Activated CD8-positive, alpha-beta memory T cell treated with anti-CD3 and anti-CD28 coated beads for 24 hours (primary cell): Measurements from ENCODE around the gene GRID1.
"Not testable (repeated sequence)": the region's sequence is repeated elsewhere in the genome, so short reads cannot be mapped to it uniquely, and the experiment has no call there.

Experiments
- DNase-seq: peaks from one replicate; pipeline ENCODE4 v3.0.0-alpha.2; 2020

The GRID1 gene

DNA sequence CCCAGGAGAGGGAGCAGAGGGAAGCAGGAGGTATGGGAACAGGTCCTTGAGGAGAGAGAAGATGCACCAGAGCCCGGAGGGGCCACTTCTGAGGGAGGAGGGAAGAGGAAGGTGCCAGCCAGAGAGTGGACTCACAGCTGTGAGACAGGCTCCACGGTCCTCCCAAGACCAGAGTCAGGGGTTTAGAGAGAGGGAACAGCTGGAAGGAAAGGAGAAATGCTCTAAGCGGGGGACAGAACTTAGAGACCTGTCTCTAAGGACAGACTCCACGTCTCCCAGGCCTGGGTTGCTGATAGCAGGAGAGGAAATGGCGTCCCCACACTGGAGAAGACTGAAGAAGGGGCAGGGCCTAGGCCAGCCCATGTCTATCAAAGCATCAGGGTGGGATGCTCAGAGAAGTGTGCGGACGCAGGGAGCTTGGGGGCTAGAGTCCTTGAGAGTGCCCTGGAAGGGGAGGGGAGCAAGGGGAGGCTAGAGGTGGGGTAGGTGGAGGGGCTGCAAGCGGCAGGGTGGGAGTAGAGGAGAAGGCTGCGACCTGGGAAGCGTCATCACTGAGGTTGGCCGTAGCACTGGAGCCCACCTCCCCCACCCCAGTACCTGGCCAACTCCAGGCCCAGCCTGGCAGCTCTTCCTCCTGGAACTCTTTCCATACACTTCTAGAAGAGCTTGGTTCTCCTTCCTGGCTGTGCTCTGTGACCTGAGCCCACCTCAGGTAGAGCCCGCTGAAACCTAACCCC, 25.6 kb upstream of the GRID1 start:
- DNase-seq: no peak

DNA sequence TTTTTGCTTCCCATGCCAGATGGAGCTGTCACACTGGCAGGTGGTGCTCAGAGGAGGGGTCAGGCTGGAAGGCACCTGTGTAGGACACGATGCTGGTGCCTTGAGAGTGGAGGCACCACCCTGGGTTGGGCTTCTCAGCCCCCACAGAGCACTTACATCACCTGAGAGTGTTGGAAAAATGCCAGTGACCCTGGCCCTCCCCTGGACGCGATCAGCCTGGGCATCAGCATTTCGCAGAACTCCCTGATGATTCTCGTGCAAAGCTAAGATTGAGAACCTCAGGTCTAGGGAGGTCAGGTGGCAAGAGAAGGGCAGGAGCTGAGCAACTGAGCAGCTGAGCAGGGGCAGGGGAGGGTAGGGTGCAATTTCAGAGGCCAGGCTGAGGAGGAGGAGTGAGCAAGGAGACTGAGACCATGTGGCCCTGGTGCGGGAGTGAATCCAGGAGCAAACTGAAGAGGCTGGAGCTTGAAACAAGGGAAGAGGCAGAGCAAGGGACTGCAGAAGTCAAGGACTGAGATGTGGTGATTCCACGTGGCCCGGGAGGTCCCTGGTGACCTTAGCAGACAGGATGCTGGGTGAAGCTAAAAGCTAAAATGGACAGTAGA, 24.7 kb upstream of the GRID1 start:
- DNase-seq: no peak

DNA sequence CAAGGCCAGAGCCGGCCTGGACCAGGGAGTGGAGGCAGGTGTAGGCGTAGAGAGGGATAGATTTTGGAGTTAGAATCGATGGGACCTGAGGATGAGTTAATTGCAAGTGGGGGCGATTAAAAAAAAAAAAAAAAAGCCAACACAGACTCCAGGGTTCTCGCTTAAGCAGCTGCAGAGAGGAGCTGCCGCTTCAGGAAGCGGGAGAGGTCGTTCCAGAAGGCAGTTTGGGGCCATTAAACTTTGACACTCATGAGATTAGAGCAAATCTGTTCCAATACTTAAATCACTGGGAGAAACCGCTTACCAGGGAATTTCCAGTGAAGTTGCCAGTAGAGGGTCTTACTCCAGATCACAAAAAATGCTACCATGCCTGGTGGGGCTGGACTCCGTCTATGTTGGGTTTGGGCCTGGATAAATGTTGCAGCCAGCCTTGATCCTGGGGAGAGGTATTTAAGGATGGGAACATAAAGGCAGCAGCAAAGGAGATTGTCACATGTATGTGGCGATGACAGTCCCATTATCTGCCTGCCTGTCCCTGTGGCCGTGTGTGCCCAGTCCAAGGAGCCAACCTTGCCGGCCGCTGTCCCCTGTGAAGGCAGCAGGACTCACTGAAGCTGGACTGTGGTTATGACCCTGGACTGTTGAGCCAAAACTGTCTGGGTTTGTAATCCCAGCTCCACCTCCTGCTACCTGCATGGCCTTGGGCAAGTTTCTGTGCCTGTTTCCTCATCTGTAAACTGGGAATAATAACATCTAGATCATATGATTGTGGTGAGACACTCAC, 23.9 kb upstream of the GRID1 start:
- DNase-seq: no peak

DNA sequence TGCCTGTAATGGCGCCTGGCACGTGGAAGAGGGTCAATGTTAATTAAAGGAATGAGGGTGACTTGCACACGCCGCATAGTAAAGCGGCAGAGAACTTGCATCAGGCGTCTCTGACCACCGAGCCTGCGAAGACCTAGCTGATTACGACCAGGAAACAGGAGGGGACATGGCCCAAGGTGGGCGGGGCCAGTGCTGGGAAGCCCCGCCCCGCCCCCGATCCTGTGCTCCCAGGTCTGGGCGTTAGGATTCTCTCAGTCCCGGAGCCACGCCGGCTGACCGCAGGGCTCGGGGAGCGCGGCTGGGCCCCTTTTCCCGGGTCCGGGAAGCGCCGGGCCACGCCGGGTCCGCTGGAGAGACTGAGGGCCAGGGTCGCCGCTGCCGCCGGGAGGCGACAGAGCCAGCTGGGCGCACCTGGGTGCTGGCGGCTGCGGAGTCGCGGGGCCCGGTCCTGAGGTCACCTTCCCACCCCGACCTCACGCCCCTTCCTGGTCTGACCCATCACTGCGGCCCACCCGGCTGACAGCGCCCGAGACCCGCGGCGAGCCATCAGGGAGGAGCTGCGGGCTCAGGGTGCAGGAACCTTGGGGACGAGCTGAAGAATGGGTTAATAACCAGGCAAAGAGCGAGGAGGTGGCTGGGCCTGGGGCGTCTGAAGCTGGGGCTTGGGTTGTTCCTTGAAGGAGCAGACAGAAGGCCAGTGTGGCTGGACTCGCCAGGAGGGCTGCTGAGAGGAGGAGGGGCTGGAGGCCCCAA, 23.0 kb upstream of the GRID1 start:
- DNase-seq: peak; percentile 79

DNA sequence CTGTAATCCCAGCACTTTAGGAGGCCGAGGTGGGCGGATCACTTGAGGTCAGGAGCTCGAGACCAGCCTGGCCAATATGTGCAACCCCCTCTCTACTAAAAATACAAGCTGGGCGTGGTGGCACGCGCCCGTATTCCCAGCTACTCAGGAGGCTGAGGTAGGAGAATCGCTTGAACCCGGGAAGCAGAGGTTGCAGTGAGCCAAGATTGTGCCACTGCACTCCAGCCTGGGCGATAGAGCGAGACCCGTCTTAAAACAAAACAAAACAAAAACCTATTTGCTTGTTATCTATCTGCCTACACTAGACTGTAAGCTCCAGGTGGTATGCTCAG, 22.5 kb upstream of the GRID1 start:
- not testable (repeated sequence) for DNase-seq

DNA sequence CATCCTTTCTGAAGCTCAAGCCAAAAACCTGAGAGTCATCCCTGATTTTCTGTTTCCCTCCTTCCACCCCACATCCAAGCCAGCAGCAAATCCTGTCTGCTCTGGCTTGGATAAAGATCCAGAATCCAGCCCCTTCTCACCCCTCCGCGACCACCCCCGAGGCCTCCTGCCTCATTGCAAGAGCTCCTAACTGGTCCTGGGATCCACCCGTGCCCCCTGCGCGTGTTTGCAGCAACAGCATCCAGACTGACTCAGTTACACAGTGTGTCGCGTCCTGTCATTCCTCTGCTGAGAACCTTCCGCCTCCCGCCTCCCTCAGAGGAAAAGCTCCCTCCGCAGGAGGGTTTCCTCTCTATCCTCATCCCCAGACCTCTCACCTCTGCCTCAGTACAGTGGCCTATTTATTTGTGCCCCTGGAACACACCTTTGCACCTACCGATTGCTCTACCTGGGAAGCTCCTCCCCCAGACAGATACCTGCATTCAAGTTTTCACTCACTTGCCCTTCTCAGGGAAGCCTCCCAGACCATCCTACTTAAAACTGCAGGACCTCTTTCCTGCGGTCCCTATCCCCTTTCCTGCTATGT, 21.6 kb upstream of the GRID1 start:
- DNase-seq: no peak

DNA sequence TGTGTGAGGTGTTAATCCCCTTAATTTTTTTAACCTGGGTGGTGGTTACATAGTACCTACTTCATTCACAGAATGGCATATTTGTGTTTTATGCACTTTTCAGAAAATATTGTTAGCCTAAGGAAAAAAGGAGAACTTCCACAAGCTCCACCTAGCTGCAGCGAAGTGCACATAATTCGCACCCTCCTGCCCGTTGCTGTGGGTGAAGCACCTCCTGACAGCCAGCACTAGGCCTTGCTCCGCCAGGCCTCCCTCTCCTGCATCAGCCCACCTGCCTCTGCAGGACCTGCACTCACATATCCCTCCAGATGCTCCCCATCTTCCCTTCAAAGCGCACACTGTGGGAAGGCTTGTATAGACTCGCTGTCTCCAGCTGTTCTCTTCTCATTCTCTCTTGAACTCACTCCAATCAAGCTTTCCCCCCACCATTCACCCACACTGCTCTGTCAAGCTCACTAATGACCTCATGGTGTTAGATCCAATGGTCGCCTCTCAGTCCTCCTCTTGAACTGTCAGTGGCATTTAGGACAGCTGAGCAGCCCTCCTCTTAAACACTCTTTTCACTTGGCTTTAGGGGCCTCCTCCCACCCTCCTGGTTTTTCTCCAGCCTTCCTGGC, 20.7 kb upstream of the GRID1 start:
- DNase-seq: no peak

DNA sequence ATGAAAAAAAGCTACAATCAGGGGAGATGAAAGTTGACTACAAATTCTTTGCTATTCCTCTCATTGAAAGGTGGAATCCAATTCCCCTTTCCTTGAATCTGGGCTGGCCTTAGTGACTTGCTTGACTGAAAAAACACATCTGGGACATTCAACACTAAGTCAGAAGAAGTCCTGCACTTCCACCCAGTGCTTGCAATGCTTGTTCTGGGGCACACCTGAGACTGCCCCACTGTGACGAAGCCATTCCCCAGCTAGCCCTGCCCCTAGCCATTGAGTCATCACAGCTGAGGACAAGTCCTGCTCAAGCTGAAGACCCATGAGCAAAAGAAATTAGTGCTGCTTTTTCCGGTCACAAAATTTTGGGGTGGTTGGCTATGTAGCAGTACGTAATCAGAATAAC, 19.2 kb upstream of the GRID1 start:
- DNase-seq: no peak

DNA sequence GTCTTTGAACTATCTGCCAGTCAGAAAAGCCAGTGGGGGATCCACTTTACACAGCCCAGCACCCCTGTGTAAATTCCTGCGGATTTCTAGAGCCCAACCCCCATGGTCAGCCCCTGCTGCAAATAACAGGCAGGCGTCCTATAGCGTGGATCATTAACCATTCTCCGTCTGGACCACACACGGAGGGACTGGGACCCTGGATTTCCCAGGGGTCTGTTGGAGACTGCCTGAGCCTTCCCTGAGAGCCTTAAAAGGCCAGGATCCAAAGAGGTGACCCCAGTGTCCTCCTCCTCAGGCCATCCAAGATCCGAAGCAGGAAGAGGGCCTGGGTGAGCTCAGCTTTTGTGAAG, 11.2 kb upstream of the GRID1 start:
- no peak for DNase-seq

DNA sequence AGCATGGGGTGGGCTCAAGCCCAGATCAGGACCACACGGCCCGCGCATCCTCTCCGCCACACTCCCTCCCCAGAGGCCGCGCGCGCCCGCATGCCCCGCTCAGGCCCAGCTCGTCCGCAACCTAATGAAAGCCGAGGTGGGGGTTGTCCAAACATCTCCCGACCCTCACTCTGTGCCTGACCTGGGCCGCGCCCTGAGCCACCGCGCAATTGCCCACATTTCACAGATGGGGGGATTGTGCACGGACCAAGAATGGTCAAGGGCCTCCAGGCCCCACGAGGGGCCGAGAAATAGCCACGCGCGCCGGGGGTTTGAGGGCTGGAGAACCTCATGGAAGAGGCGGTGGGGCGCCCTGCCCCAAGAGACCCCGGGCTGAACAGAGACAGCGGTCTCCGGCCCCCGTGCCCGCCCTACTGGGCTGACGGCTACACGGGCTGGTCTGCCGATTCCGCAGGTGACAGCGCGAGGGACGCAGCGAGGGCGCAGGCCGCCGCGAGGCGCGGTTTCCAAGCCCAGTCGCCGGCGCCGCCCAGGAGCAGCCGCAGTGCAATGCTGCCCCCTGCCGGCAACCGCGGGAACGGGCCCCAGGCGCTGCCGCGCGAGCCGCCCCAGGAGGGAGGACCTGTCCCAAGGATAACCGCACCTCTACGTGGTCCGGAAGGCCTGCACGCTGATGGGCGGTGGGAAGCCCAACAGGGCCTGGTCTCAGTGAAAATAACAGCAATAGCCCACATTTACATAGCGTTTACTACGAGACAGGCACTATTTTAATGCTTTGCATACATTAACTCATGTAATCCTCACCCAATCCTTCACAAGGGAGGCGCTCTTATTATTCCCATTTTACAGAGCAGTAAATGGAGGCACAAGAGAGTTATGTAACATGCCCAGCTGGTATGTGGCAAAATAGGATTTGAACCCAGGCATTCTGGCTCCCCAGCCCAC, 10.5 kb upstream of the GRID1 start:
- DNase-seq: peak; percentile 98

DNA sequence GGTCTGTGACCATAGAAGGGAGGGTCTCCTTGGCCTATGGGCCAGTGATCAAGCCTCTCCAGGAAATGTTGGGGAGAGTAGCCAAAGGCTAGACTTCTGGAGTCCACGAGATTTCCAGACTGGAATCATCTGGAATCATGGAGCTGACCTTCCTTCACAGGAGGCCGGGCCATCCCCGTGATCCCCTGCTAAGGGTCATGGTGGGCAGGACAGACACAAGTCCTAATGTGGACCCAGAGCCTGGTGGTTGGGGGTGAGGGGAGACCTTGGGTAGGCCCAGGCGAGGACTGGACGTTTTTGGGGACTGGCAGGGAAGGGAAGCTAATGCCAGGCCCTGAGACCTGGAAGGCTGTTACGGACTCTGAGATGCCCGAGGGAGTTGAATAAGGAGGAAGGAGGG, 9.8 kb upstream of the GRID1 start:
- DNase-seq: peak; percentile 54

DNA sequence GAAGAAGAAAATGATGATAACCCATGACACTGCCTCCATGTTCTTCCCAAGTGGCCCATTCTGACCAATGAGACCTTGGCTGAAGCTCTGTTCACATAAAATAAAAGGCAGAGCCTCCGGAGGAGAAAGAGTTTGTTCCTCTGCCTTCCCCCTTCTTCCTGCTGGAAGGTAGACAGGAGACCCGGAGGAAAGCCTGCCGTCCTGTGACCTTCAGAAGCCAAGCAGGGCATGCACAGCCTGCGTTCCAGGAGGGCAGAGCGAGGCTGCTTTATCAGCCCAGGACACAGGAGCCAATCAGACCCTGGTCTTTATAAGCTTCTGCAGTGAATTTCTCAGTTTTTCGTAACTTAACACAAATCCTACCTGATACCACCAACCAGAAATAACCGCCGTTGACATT, 8.6 kb upstream of the GRID1 start:
- peak; percentile 21 for DNase-seq

DNA sequence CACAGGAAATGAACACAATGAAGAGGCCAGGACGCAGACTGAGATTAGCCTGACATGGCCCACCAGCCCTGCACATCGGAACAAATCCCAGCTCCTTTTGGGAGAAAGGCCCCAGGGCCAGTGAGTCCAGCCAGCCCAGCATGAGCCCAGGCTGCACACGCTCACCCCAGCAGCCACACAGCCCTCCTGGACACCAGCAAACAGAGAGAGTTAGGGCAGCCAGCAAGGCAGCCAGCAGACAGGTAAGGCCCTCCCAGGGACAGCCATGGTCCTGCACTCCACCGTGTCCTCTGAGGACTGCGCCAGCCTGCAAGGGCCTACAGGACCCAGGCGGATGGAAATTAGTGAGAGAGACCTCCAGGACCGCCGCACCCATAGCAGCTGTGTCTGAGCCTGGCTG, 8.1 kb upstream of the GRID1 start:
- peak; percentile 30 for DNase-seq

DNA sequence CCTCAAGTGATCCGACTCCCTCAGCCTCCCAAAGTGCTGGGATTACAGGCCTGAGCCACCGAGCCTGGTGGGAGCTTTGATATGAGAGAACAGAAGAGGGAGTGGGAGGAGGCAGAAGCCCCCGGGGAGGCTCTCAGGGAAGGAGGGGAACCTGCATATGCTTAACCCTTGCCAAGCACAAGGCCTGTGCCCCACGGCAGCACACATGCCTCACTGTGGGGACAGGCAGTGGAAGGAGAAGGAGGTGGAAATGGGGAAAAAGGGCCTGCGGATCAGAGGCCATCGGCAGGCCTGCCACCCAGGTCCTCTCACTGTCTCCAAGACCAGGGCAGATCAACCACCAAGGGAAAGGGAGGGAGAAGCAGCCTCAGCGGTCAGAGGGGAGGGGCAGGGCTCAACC, 7.2 kb upstream of the GRID1 start:
- DNase-seq: peak; percentile 40

DNA sequence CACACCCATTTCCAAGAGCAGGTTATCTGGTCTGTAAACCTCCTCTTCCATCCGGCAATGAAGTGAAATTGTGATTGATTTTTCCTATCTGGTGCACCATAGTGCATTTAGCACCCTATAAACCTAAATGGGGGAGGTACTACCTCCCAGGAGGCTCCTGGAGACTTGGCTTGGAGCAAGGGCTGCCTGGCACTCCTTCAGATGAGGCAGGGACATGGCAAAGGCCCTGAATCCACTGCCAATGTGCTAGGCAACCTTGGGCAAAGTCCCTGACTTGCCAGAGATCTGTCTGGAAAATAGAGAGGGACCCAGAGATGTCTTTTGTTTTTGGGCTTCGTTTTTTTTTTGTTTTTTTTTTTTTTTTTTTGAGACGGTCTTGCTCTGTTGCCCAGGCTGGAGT, 6.7 kb upstream of the GRID1 start:
- DNase-seq: peak; percentile 26

DNA sequence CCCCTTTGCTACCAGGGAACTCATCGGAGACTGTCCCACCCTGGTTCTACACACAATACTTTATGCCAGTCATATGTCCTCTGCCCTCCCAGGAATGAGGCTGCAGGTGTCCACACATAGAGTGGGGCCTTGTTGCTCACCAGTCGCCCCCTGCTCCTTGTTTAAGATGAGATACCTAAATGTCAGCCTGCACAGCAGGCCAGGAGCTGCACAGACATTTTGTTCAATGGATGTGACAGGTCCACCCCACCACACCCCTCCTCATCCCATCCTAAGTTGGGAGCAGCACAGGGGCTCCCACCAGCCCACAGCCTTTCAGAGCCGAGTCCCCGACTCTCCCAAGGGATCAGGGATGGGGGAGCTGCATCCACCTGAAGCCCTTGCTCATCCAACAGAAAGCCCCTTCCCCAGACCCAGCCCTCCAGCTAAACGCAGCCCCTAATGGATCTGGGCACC, 6.2 kb upstream of the GRID1 start:
- DNase-seq: peak; percentile 33

DNA sequence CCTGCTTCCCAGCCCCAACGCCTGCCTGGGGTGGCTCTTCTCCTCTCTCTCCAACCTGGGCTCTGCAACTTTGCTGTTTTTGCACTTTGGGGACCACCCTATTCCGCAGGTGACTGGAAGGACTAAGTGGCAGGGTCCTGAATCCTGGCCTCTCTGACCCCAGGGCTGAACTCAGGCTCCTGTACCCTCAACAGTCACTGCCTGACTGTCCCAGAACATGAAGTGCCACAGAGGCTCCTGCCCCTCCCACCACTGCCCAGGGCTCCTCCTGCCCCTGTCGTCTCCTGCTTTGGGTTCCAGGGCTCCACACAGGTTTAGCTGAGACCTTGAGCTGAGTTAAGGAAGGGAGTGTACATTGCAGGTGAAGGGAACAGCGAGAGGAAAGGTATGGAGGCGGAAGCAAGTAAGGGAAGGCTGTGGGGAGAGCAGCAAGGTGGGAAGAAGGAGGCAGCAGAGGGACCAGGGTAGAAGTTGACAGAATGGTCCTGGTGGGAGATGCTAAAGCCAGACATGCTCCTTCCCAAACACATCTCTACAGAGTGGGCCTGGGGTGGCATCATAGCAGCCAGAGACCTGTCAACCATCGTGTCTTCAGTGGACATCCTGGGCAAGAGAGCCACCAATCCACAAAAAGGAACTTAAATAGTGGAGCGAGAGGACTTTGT, 5.7 kb upstream of the GRID1 start:
- DNase-seq: peak; percentile 33

DNA sequence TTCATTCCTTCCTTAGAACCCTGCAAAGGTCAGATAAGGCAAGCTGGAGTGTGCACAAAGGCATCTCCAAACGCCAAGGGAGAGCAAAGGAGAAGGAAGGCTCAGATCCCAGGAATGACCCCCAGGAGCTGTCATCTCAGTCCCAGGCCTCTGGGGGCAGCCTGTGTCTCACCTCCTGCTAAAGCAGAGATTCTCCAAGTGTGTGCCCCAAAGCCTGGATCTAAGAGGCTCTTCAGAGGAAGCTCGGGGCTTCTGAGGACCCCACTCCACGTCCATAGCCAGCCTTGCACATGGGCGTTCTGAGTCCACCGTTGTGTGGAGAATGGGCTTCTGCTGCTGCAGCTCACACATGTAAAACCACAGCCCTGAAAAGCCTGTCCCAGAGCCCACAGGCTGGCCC, 5.1 kb upstream of the GRID1 start:
- DNase-seq: peak; percentile 42

DNA sequence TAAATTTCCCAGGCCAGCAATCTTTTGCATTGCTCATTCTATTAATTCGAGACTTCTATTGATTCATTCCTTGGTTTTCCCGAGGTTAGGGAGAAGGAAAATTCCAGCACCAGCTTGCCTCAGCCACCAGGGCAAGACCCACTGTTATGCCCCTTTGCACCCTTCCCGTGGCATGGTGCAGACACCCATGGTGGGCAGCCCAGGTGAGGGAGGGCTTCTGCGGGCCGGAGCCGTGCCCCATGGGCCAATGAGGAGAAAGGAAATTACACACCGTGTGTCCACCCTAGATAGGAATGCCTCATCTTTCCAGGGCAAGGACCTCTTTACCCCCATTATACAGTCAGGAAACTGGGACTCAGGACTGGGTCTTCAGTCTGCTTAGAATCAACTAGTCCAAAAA, 4.5 kb upstream of the GRID1 start:
- DNase-seq: peak; percentile 41

DNA sequence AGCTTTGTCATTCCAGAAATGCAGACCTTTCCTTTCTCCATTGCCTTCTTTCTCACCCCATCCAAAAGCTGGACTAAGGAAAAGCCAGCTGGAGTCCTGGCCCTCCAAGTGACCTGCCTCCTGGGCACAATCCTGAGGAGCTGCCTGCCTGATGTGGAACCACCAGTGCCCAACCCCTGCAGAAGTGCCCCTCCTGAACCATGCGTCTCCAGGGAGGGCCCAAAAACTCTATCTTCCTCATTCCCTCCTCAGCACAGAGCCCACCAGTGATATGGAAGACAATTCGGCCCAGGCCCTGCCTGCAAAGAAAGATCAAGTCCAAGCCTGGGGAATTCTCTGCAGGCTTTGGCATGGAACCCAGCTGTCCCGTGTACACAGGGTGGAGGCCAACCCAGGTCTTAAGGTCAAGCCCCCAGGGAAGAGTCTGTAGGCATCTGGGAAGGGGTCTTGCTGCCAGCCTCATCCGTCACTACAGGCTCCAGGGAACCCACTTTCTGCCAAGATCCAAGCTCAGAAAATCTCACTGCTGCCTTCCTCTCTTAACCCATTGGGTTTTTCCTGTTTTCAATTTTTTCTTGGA, 3.5 kb upstream of the GRID1 start:
- DNase-seq: no peak

DNA sequence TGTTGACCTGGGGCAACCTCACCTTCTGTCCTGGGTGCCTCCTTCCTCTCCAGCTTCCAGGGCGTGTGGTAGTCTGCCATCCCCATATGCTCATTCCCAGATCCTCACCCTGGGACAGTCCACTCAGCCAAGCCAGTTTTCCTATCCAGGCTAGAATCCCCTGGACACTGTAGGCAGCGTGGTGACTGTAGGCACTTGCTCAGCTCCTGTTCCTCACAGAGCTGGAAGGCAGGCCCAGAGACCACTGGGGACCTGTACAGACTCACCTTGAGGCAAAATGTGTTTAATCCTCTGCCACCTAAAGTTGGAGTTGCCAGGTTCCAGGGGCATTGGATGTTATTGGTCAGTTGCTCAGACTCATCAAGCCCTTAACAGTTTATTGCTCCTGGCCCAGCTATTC, 2.4 kb upstream of the GRID1 start:
- DNase-seq: no peak
